Spinal cord (tissue), 10 donors: ENCODE data around the gene ENOX2. TPM values are rescaled to one million over a fixed set of nuclear protein-coding genes. Genes with fewer than 3 reads are reported as not detected.
"Not testable (repeated sequence)": the region's sequence is repeated elsewhere in the genome, so short reads cannot be mapped to it uniquely, and the experiment has no call there.

Source experiments
- DNase-seq, 6 donors: peaks; one replicate each; pipeline versions ENCODE4 v3.0.0 to v3.0.0-alpha.2; 2013 to 2015; ENCODE audit warnings: low spot score in 6 of 6, low read depth in 4 of 6
- H3K27ac ChIP-seq: one replicate; pipeline ENCODE4 v1.5.1; 2013; ENCODE audit warnings: low read depth, low read length, control low read depth
- H3K27me3 ChIP-seq: one replicate; pipeline ENCODE4 v1.6.1; 2013; ENCODE audit warnings: low read length; ENCODE audit not compliant: control insufficient read depth, insufficient read depth
- H3K36me3 ChIP-seq: one replicate; pipeline ENCODE4 v1.6.1; 2013; ENCODE audit warnings: low read length; ENCODE audit not compliant: control insufficient read depth, insufficient read depth
- H3K4me1 ChIP-seq: one replicate; pipeline ENCODE4 v1.6.1; 2013; ENCODE audit warnings: low read length; ENCODE audit not compliant: control insufficient read depth, insufficient read depth
- H3K4me3 ChIP-seq: one replicate; pipeline ENCODE4 v1.5.1; 2013; ENCODE audit warnings: low read depth, low read length, control low read depth
- H3K9me3 ChIP-seq: one replicate; pipeline ENCODE4 v1.6.1; 2013; ENCODE audit warnings: low read length; ENCODE audit not compliant: control insufficient read depth, insufficient read depth
- WGBS: methylation state at CpG from one replicate; pipeline ENCODE4 v1.1.5; 2013; ENCODE audit warnings: missing lambda C conversion rate; ENCODE audit not compliant: insufficient coverage; 5-methylcytosine and 5-hydroxymethylcytosine counted together
- polyA plus RNA-seq, 2 donors: library from polyadenylated mRNA; unstranded; fragments of 120-200 nt; gene quantifications; one replicate each; pipeline ENCODE4 v1.2.1, GENCODE V29; 2013; ENCODE audit not compliant: insufficient read length in 2 of 2
- total RNA-seq, 2 donors: library from RNA; depleted of rRNA in 1 of 2; stranded (reverse); fragments of 120-200 nt in 1 of 2; fragments of >200 nt in 1 of 2; gene quantifications; one replicate each; pipeline versions ENCODE4 v1.2.3 to v1.2.4, GENCODE V29; 2013 to 2014
- donor health status: healthy.

Gene ENOX2
- total and polyA plus RNA-seq, 4 donors = 6.1 to 16.6 (median 13.3) TPM

DNA sequence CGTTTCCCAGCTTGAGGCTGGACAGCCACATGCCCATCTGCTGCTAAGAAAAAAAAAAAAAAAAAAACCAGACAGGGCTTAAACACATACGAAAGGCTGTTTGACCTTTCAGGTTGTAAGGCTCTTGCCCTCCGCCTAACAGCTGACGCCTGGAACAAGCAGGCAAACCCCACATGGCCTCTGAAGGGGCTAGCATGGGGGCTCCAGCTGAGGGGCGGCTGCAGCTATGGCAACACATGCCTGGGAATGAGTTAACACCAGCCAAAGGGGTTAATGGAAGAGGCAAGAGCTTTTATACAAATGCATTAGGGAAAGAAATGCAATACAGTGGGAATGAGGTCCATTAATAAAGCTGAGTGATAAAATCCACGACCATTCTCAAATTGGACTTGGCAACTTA is 183.6 kb downstream of the ENOX2 start:
- no peak overlapping the region for H3K27ac ChIP-seq
- WGBS = 27% methylated on average over 4 of the region's 6 CpGs
- no peak overlapping the region for H3K4me3 ChIP-seq
- no peaks in the 10 kb centered on the region for H3K36me3 ChIP-seq
- peaks cover 2% of the 10 kb centered on the region for H3K27me3 ChIP-seq
- DNase-seq = peak in 1 of 6 donors; percentile 31
- no peaks in the 10 kb centered on the region for H3K9me3 ChIP-seq
- H3K4me1 ChIP-seq = no peaks in the 10 kb centered on the region

- Histone ChIP-seq H3K27me3 (peaks cover 2% of the 10 kb centered on the region), H3K27ac (no peak overlapping the region), H3K36me3 (no peaks in the 10 kb centered on the region), H3K9me3 (no peaks in the 10 kb centered on the region), H3K4me3 (no peak overlapping the region), H3K4me1 (no peaks in the 10 kb centered on the region)
- WGBS = 46% methylated on average over 3 of the region's 4 CpGs
- no peak for DNase-seq
These were observed 184.9 kb downstream of the ENOX2 start for GRCh38 chrX:130718137-130718536.

- Histone ChIP-seq H3K27me3 (peaks cover 2% of the 10 kb centered on the region), H3K9me3 (no peaks in the 10 kb centered on the region), H3K4me1 (no peaks in the 10 kb centered on the region), H3K4me3 (no peak overlapping the region), H3K27ac (no peak overlapping the region), H3K36me3 (no peaks in the 10 kb centered on the region)
- peak in 1 of 6 donors; percentile 19 for DNase-seq
- WGBS = 83% methylated on average over 1 of the region's 2 CpGs
These were observed 186.1 kb downstream of the ENOX2 start for GRCh38 chrX:130716781-130717413.

DNA sequence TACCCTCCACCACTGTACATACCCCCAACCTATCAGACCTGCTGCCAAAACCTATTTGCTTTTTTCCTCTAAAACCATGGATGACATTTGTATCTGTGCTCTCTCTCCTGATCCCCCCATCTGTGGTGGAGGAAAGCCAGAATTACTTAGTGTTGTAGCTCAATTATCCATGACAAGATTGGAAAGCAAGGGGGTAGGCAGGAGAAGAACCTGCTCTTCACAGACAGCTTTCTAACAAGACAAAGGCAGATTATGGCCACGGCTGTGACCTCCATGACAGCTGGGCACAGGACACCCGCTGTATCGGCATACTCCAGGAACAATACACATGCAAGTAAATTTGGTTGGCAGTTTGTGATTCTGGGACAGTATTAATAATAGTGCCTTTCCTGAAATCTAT is 186.7 kb downstream of the ENOX2 start:
- DNase-seq = peak in 1 of 6 donors; percentile 53

GRCh38 chrX:130715299-130715698 is 187.7 kb downstream of the ENOX2 start:
- no peaks in the 10 kb centered on the region for H3K36me3 ChIP-seq
- WGBS = 64% methylated on average over 2 of the region's 3 CpGs
- no peaks in the 10 kb centered on the region for H3K9me3 ChIP-seq
- H3K27me3 ChIP-seq = peaks cover 2% of the 10 kb centered on the region
- H3K4me1 ChIP-seq = no peaks in the 10 kb centered on the region
- H3K27ac ChIP-seq = no peak overlapping the region
- no peak for DNase-seq
- H3K4me3 ChIP-seq = no peak overlapping the region

More for the DNA sequence above, 186.7 kb downstream of the ENOX2 start:
- 60% methylated on average over 1 of the region's 3 CpGs for WGBS
- no peak overlapping the region for H3K4me3 ChIP-seq
- H3K27me3 ChIP-seq = peaks cover 2% of the 10 kb centered on the region
- no peaks in the 10 kb centered on the region for H3K36me3 ChIP-seq
- H3K9me3 ChIP-seq = no peaks in the 10 kb centered on the region
- no peaks in the 10 kb centered on the region for H3K4me1 ChIP-seq
- H3K27ac ChIP-seq = no peak overlapping the region

- no peaks in the 10 kb centered on the region for H3K4me1 ChIP-seq
- no peaks in the 10 kb centered on the region for H3K27me3 ChIP-seq
- 60% methylated on average over 1 of the region's 2 CpGs for WGBS
- no peak for DNase-seq
- H3K4me3 ChIP-seq = no peak overlapping the region
- no peaks in the 10 kb centered on the region for H3K36me3 ChIP-seq
- no peak overlapping the region for H3K27ac ChIP-seq
- no peaks in the 10 kb centered on the region for H3K9me3 ChIP-seq
These were observed 188.3 kb downstream of the ENOX2 start for GRCh38 chrX:130714665-130715064.

DNA sequence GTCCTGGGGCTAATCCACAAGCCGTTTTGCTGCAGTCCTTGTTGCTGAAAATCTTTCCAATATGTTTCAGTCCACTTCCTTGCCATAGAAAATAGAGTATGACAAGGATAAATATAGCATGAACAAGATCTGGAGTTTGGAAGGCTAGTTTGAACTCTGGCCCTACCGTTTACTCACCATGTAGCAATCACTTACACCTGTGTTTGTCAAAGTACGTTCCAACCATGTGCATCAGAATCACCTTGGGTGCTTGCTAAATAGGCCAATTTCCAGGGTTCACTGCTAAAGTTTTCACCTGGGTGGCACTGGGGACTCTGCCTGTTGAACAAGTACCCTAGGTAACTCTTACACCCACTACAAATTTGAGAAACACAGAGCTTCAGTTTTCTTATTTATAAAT is 188.9 kb downstream of the ENOX2 start:
- H3K4me3 ChIP-seq = no peak overlapping the region
- DNase-seq = no peak
- H3K9me3 ChIP-seq = no peaks in the 10 kb centered on the region
- H3K36me3 ChIP-seq = no peaks in the 10 kb centered on the region
- H3K4me1 ChIP-seq = no peaks in the 10 kb centered on the region
- H3K27ac ChIP-seq = no peak overlapping the region
- no peaks in the 10 kb centered on the region for H3K27me3 ChIP-seq
- 84% methylated on average over 2 of the region's 3 CpGs for WGBS

GRCh38 chrX:130709178-130709577 is 193.8 kb downstream of the ENOX2 start:
- H3K9me3 ChIP-seq, H3K27me3 ChIP-seq, H3K4me3 ChIP-seq, H3K36me3 ChIP-seq, H3K4me1 ChIP-seq, H3K27ac ChIP-seq, DNase-seq: not testable (repeated sequence)
- WGBS = 33% methylated on average over 1 of the region's 6 CpGs

DNA sequence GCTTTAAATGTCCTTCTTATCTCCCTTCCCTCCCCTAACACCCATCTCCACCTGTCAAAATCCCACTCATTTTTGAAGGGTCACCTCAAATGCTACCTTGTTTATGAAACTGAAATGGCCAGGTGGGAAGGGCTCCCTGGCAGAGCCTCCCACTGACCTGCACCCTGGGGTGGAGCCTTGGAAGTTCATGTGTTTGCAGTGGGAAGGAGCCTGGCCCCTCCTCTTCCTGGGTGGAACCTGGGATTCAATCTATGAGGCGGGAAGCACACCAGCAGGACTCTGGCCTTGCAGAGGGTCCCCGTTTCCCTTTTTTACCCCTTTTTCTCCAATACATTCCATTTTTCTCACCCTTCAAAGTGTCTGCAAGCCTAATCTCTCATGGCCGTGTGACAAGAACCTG is 197.4 kb downstream of the ENOX2 start:
- Histone ChIP-seq H3K27me3 (peaks cover 2% of the 10 kb centered on the region), H3K4me1 (no peaks in the 10 kb centered on the region), H3K4me3 (no peak overlapping the region), H3K9me3 (no peaks in the 10 kb centered on the region), H3K36me3 (no peaks in the 10 kb centered on the region), H3K27ac (no peak overlapping the region)
- no peak for DNase-seq
- 100% methylated on average over 1 of the region's 3 CpGs for WGBS
